AG09309 (cell line): ENCODE data around the gene LRCH1.

Experiments
- DNase-seq: peaks from one replicate; pipeline ENCODE4 v3.0.0-alpha.2; 2010; ENCODE audit warnings: low read depth
- H3K4me3 ChIP-seq: 2 replicates; pipeline ENCODE4 v1.5.1; 2011; ENCODE audit warnings: mild to moderate bottlenecking, low read depth, low read length, moderate library complexity; ENCODE audit not compliant: control insufficient read depth
- TF ChIP-seq, protein P1 (sequence below): IDR thresholded peaks from 2 replicates; pipeline ENCODE4 v1.5.1; 2011; ENCODE audit warnings: mild to moderate bottlenecking, low read depth, low read length, inconsistent platforms; ENCODE audit not compliant: insufficient read depth, control insufficient read depth; ENCODE audit errors: missing control alignments

LRCH1 gene

DNA sequence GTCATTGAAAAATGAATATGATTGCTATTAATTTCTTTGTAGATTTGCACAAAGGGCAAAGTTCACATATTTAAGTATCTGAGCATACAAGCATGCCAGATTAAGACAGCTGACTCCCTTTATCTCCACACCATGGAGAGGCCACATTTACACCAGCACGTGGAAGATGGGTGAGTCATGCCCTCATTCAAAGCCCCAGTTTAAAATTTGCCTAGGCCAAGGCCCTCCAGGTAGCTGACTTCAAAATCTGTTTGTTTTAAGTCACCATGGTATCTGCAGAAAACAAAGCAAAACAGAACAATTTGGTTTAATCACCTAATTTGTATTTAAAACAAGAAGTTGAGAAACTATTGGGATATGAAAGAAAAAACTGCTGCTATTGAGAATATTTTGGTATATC is 134.8 kb downstream of the LRCH1 start:
- TF ChIP-seq, protein P1, sequence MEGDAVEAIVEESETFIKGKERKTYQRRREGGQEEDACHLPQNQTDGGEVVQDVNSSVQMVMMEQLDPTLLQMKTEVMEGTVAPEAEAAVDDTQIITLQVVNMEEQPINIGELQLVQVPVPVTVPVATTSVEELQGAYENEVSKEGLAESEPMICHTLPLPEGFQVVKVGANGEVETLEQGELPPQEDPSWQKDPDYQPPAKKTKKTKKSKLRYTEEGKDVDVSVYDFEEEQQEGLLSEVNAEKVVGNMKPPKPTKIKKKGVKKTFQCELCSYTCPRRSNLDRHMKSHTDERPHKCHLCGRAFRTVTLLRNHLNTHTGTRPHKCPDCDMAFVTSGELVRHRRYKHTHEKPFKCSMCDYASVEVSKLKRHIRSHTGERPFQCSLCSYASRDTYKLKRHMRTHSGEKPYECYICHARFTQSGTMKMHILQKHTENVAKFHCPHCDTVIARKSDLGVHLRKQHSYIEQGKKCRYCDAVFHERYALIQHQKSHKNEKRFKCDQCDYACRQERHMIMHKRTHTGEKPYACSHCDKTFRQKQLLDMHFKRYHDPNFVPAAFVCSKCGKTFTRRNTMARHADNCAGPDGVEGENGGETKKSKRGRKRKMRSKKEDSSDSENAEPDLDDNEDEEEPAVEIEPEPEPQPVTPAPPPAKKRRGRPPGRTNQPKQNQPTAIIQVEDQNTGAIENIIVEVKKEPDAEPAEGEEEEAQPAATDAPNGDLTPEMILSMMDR, result no peak
- no peak for DNase-seq
- H3K4me3 ChIP-seq, result no peak overlapping the region

GRCh38 chr13:46688306-46688705 is 135.3 kb downstream of the LRCH1 start:
- no peak overlapping the region for H3K4me3 ChIP-seq
- DNase-seq, result no peak
- TF ChIP-seq, protein P1, result no peak

DNA sequence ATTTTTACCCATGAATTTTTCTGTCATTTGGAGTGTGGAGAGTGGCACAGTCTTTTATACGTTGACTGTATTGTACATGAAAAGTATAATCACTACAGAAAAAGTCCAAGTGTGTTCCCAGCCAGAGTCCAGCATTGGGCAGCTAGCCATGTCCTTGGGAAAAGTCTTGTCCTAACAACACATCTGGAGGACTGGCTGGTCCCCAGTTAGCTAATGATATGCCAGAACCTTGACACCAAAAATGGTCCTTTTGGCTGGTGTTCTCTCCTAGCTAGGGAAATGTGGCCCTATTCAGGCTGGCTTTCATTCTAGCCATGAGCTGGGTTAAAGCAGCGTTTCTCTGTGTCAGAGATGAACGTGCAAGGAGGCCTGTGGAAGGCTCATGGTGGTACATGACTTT is 145.0 kb downstream of the LRCH1 start:
- no peak for DNase-seq
- H3K4me3 ChIP-seq, result no peak overlapping the region
- TF ChIP-seq, protein P1, result no peak

DNA sequence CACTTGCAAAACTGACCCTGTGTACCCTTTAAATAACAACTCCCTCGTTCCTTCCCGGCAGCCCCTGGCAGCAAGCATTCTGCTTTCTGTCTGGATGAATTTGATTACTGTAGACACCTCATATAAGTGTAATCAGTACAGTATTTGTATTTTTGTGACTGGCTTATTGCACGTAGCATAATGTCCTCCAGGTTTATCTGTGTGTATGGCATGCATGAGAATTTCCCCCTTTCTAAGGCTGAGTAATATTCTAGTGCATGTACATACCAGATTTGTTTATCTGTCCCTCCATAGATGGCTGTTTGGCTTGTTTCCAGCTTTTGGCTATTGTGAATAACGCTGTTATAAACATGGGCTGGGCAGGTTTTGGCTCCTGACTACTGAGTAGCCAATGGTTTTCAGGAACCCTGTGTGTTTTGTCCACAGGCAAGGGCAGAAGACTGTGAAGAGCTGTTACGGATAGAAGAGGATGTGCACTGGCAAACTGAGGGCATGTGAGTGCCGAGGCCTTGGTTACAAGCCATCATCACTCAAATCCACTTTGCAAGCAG is 146.0 kb downstream of the LRCH1 start:
- no peak overlapping the region for H3K4me3 ChIP-seq
- DNase-seq, result no peak
- TF ChIP-seq, protein P1, result no peak

- DNase-seq, result no peak
- no peak overlapping the region for H3K4me3 ChIP-seq
- TF ChIP-seq, protein P1, result no peak
Observed at GRCh38 chr13:46712524-46712923, 159.6 kb downstream of the LRCH1 start.

DNA sequence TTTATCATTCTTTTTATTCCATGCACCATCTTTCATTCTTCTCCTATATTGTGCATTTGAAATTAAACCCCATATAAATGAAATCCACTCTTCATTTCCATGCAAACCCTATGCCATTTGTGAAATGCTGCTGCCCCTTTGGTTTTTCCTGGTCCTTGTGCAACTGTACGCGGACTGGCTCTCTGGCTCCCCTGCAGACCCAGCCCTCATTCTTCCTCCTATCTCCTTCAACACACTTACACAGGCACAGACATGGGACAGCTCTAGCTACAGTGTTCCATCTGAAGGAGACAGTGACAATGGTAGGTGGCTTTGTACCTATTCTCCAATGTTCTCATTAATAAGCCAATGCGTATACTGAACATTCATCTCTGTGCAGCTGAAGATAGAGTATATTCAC is 162.4 kb downstream of the LRCH1 start:
- TF ChIP-seq, protein P1, result no peak
- no peak for DNase-seq
- H3K4me3 ChIP-seq, result no peak overlapping the region

DNA sequence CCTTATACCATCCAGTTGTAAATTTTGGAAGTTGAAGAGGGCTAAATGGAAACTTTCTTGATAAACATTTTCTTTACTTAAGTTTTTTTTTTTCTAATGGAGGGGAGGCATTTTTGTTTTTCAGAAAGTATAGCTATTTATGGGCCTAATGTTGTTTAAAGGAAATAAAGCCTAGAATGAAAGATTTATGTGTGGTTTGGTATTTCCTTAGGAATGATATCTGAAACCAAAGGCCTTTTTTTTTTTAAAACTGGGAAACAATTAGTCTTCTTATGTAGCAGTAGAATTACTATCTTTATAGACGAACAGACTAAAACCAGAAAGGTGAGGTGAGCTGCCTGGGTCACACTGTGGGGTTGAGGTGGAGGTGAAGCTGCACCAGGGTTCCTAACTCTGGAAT is 163.9 kb downstream of the LRCH1 start:
- H3K4me3 ChIP-seq, result no peak overlapping the region
- TF ChIP-seq, protein P1, result no peak
- no peak for DNase-seq
